Caco-2 (cell line): Measurements from ENCODE around the gene MMAB. TPM values are rescaled to one million over a fixed set of nuclear protein-coding genes. Genes with fewer than 3 reads are reported as not detected.
A peak's percentile ranks its signal among the peaks of the same experiment; 100 is the strongest.

Experiments used
- BruUV-seq: library from RNA; stranded (reverse); fragments of 400-500 nt; replicated peaks from 2 replicates; lab custom pipeline; 2021; lab: Mats Ljungman, UMichigan
- CTCF ChIA-PET: fragments of 300-600 bp; sonication (Branson Sonifier 250); formaldehyde crosslinking; loops from one replicate; lab custom pipeline; 2022; ENCODE audit warnings: antibody characterized with exemption; lab: Charles Lee
- POLR2A ChIA-PET: fragments of 300-600 bp; sonication (Branson Sonifier 250); formaldehyde crosslinking; loops from one replicate; lab custom pipeline; 2022; ENCODE audit warnings: antibody characterized with exemption; lab: Charles Lee
- DNase-seq, 2 experiments: peaks; one replicate each; pipeline versions ENCODE4 v3.0.0 to v3.0.0-alpha.2; 2020 to 2022
- H3K27me3 ChIP-seq: replicated peaks from 2 replicates; pipeline ENCODE4 v1.6.0; 2011; ENCODE audit warnings: low read length; ENCODE audit not compliant: control insufficient read depth, insufficient read depth
- H3K36me3 ChIP-seq: 2 replicates; pipeline ENCODE4 v1.5.1; 2011; ENCODE audit warnings: low read length; ENCODE audit not compliant: control insufficient read depth, insufficient read depth
- H3K4me1 ChIP-seq: fragments of 250-450 bp; sonication (Bioruptor Pico); 2 replicates; pipeline ENCODE4 v1.5.1; 2020; ENCODE audit warnings: mild to moderate bottlenecking
- H3K4me3 ChIP-seq: 2 replicates; pipeline ENCODE4 v1.5.1; 2011; ENCODE audit warnings: low read depth, mild to moderate bottlenecking, control low read depth, low read length
- H3K9me3 ChIP-seq: fragments of 250-450 bp; sonication (Bioruptor Pico); 2 replicates; pipeline ENCODE4 v1.5.1; 2020; ENCODE audit warnings: mild to moderate bottlenecking, moderate library complexity
- H3K27ac Mint-ChIP-seq: one replicate; pipeline ENCODE4 v1.8.0; 2022; ENCODE audit warnings: mixed read lengths; ENCODE audit not compliant: unreplicated experiment
- H3K27me3 Mint-ChIP-seq: one replicate; pipeline ENCODE4 v1.8.0; 2022; ENCODE audit warnings: mixed read lengths; ENCODE audit not compliant: insufficient read depth, unreplicated experiment
- H3K36me3 Mint-ChIP-seq: one replicate; pipeline ENCODE4 v1.8.0; 2022; ENCODE audit warnings: mild to moderate bottlenecking, mixed read lengths; ENCODE audit not compliant: insufficient read depth, unreplicated experiment
- H3K4me1 Mint-ChIP-seq: one replicate; pipeline ENCODE4 v1.8.0; 2022; ENCODE audit warnings: low read depth, mixed read lengths; ENCODE audit not compliant: unreplicated experiment
- H3K4me3 Mint-ChIP-seq: one replicate; pipeline ENCODE4 v1.8.0; 2022; ENCODE audit warnings: mild to moderate bottlenecking, moderate library complexity, mixed read lengths; ENCODE audit not compliant: unreplicated experiment
- H3K9me3 Mint-ChIP-seq: one replicate; pipeline ENCODE4 v1.8.0; 2022; ENCODE audit warnings: mixed read lengths; ENCODE audit not compliant: unreplicated experiment
- intact Hi-C: fragments of 100-400 bp; cut with micrococcal nuclease; formaldehyde crosslinking; loops from one replicate; pipeline ENCODE4 v1.10.0; 2022; ENCODE audit not compliant: unreplicated experiment
- total RNA-seq: library from RNA; stranded (reverse); gene quantifications from 2 replicates; pipeline ENCODE4 v1.2.3, GENCODE V29; 2022
- TF ChIP-seq, protein P1 (sequence below), 2 experiments: fragments of 200-600 bp in 1 of 2; IDR thresholded peaks; 1 replicate in 1 of 2; 2 replicates in 1 of 2; pipeline versions ENCODE4 v1.5.1 to v1.8.0; 2011 to 2022; ENCODE audit warnings: antibody characterized with exemption in 1 of 2, control low read depth in 1 of 2, inconsistent platforms in 1 of 2, low read depth in 1 of 2, low read length in 1 of 2, mild to moderate bottlenecking in 1 of 2, moderate library complexity in 1 of 2; ENCODE audit not compliant: insufficient read depth in 1 of 2, severe bottlenecking in 1 of 2, unreplicated experiment in 1 of 2

Gene MMAB
- total RNA-seq, 1 experiment from 2014 or later = 48.9 TPM

GRCh38 chr12:109612975-109613502 lies 39.7 kb upstream of the MMAB start:
- H3K4me1 ChIP-seq = no peaks in the 10 kb centered on the region
- ChIA-PET CTCF (interaction anchor here (1.8 kb wide), 1 partner anchor 15 kb away, joined by 8 read pairs; no protein-coding TSS in a partner anchor), POLR2A (no interaction called here)
- intact Hi-C loops = loop anchor here (1.0 kb wide), 1 partner anchor 16 kb away; no protein-coding TSS in a partner anchor
- Mint-ChIP-seq H3K36me3 (no peaks in the 10 kb centered on the region), H3K9me3 (no peaks in the 10 kb centered on the region), H3K4me1 (no peaks in the 10 kb centered on the region), H3K4me3 (no peak overlapping the region), H3K27me3 (no peaks in the 10 kb centered on the region), H3K27ac (no peak overlapping the region)
- no peak overlapping the region for H3K4me3 ChIP-seq
- TF ChIP-seq, protein P1, sequence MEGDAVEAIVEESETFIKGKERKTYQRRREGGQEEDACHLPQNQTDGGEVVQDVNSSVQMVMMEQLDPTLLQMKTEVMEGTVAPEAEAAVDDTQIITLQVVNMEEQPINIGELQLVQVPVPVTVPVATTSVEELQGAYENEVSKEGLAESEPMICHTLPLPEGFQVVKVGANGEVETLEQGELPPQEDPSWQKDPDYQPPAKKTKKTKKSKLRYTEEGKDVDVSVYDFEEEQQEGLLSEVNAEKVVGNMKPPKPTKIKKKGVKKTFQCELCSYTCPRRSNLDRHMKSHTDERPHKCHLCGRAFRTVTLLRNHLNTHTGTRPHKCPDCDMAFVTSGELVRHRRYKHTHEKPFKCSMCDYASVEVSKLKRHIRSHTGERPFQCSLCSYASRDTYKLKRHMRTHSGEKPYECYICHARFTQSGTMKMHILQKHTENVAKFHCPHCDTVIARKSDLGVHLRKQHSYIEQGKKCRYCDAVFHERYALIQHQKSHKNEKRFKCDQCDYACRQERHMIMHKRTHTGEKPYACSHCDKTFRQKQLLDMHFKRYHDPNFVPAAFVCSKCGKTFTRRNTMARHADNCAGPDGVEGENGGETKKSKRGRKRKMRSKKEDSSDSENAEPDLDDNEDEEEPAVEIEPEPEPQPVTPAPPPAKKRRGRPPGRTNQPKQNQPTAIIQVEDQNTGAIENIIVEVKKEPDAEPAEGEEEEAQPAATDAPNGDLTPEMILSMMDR (IDR thresholded peaks at IDR 0.05; ENCODE audit: insufficient read depth in 1 of 2, low read depth in 1 of 2, low read length in 1 of 2, severe bottlenecking in 1 of 2, unreplicated experiment in 1 of 2) = peak; percentile 30 to 47
- no peaks in the 10 kb centered on the region for H3K36me3 ChIP-seq
- no peaks in the 10 kb centered on the region for H3K9me3 ChIP-seq
- DNase-seq = no peak
- no peaks in the 10 kb centered on the region for H3K27me3 ChIP-seq
- no TSS peak for BruUV-seq

DNA sequence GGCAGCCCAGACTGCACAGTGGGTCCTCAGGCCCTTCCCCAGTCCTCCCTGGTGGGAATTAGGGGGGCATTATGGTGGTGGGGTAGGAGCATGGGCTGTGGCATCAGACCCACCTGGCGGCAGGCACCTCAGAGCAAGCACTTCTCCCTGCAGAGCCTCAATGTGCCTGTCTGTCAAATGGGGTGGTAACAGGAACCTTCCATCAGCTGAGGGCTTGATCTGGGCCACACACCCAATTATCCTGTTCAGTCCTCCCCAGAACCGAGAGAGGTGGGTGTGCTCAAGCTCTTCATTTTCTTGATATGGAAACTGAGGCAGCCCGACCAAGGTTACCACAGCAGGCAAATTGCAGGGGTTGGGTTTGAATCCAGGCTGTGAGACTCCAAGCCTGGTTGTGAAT lies 38.7 kb upstream of the MMAB start:
- H3K4me1 Mint-ChIP-seq = no peaks in the 10 kb centered on the region
- Histone ChIP-seq H3K27me3 (no peaks in the 10 kb centered on the region), H3K36me3 (no peaks in the 10 kb centered on the region), H3K4me3 (no peak overlapping the region), H3K4me1 (0 out of 2 replicates have a peak, but pooled peaks cover 3% of the 10 kb centered on the region), H3K9me3 (no peaks in the 10 kb centered on the region)
- H3K36me3 Mint-ChIP-seq = no peaks in the 10 kb centered on the region
- no peak for DNase-seq
- ChIA-PET CTCF (interaction anchor here (1.8 kb wide), 1 partner anchor 14 kb away, joined by 8 read pairs; no protein-coding TSS in a partner anchor), POLR2A (no interaction called here)
- no peak overlapping the region for H3K4me3 Mint-ChIP-seq
- no peaks in the 10 kb centered on the region for H3K27me3 Mint-ChIP-seq
- BruUV-seq = no TSS peak
- intact Hi-C loops = no loop called here
- TF ChIP-seq, protein P1 (IDR thresholded peaks at IDR 0.05; ENCODE audit: insufficient read depth in 1 of 2, low read depth in 1 of 2, low read length in 1 of 2, severe bottlenecking in 1 of 2, unreplicated experiment in 1 of 2) = no peak
- H3K27ac Mint-ChIP-seq = no peak overlapping the region
- no peaks in the 10 kb centered on the region for H3K9me3 Mint-ChIP-seq

DNA sequence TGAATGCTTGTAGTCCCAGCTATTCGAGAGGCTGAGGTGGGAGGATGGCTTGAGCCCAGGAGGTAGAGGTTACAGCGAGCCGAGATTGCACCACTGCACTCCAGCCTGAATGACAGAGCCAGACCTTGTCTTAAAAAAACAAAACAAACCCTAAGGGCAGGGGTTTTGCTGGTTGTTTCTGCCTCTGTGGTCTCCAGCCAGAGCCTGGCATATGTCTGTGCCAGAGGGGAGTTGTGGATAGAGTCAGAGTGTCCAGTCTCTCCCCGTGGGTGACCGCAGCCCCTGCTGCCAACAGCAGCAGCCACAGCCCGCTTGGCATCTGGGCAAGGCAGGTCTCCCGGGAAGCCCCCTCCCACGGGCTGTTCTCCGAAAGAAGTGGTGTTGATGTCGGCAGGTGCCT lies 37.9 kb upstream of the MMAB start:
- Mint-ChIP-seq H3K27ac (no peak overlapping the region), H3K27me3 (no peaks in the 10 kb centered on the region), H3K4me1 (no peaks in the 10 kb centered on the region), H3K36me3 (no peaks in the 10 kb centered on the region), H3K9me3 (no peaks in the 10 kb centered on the region), H3K4me3 (no peak overlapping the region)
- no peak for DNase-seq
- H3K9me3 ChIP-seq = no peaks in the 10 kb centered on the region
- ChIA-PET CTCF (no interaction called here), POLR2A (no interaction called here)
- BruUV-seq = no TSS peak
- TF ChIP-seq, protein P1 (IDR thresholded peaks at IDR 0.05; ENCODE audit: insufficient read depth in 1 of 2, low read depth in 1 of 2, low read length in 1 of 2, severe bottlenecking in 1 of 2, unreplicated experiment in 1 of 2) = no peak
- H3K36me3 ChIP-seq = no peaks in the 10 kb centered on the region
- no peaks in the 10 kb centered on the region for H3K27me3 ChIP-seq
- intact Hi-C loops = no loop called here
- H3K4me3 ChIP-seq = no peak overlapping the region
- 0 out of 2 replicates have a peak, but pooled peaks cover 5% of the 10 kb centered on the region for H3K4me1 ChIP-seq
